GM19452 (cell line): ENCODE results near the gene LMAN1L.

Experiments used
- ATAC-seq: cut with Tn5 transposase; IDR thresholded peaks from one replicate; pipeline ENCODE4 v1.9.1; 2021; ENCODE audit not compliant: unreplicated experiment

Gene LMAN1L

DNA sequence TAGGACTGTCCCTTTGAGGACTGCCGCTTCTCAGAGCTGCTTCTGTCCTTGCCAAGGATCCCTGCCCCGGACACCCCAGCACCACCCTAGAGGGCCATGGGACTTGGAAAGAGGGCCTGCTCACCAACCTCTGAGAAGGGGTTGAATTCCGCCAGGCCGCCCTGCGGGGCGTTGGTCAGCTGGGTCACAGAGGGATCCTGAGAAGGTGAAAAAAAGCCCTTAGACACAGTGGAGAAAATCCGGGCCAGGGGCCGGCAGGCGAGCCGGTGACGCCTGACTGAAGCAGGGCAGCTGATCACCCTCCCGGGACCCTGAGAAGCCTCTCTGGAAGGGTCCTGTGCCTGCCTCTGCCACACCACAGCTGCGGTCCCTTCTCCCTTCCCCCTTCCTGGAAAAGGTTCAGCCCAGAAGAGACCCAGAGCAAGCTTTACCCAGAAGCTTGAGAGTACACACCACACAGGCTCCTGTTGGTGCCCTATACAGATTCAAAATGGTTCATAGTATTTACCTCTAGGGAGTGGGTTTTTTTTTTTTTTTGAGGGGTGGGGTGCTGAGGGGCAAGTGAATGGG is 41.9 kb downstream of the LMAN1L start:
- ATAC-seq, result no peak

DNA sequence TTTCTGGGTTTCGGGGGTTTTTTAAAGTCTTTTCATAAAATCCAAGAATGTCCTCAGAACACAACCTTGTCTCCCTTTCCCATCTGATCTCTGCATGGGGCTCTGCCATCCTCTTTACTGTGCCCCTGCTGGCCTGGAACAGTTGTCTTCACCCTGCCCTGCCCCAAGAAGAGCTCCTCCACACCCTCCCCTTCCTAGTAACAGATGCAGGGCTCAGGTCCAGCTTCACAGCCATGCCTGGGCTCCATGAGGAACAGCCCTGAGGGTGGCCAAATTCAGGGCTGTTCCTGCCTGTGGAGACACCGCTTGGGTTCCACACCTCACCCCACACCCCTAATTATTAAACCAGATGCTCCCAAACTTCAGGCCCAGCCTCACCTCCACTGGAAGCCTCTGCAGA is 43.2 kb downstream of the LMAN1L start:
- ATAC-seq, result no peak

- no peak for ATAC-seq
Measured at GRCh38 chr15:74856537-74856936, 43.9 kb downstream of the LMAN1L start.

DNA sequence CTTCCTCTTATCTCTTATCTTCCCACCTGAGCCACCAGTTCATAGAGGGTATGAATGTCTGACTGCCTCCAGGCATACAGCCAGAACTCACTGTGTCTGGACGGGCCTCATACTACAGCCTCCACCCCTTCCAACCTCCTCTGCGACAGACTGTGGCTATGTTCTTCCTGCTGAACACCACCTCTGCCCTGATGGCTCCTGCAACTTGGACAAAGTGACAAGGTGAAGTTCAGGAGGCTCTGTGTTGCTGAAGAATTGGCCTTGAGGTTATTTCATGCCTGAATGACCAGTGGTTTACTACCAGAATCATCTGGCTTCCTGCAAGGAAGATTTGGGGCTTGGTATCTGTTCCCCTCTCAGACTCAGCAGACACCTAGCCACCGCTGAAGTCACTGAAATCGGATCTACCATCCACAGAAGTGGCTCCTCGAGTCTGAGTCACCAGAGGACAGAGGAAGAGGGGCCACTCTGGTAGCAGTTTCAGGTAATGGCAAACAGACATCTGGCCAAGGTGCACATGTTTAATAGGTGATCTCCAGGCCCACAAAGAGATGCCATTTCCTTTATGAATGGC is 44.5 kb downstream of the LMAN1L start:
- peak; percentile 82 for ATAC-seq

GRCh38 chr15:74857671-74858368 is 45.2 kb downstream of the LMAN1L start:
- peak; percentile 17 for ATAC-seq

DNA sequence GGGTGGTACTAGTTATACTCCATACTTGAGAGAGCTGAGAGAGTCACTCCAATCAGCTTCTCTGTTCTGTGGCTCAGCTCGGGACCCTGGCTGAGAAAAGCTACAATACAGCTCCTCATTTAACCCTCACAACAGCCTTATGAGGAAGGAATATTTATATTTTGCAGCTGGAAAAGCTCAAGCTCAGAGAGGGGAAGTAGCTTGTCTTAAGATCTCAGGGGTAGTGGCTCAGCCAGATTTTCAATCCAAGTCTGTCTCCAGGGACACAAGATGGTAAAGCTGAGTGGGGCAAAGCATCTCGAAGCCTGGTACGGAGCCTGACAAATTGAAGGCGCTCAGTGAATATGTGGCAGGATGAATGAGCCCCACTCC is 45.7 kb downstream of the LMAN1L start:
- no peak for ATAC-seq

- ATAC-seq, result no peak
Measured at GRCh38 chr15:74863239-74864056, 50.8 kb downstream of the LMAN1L start.

- no peak for ATAC-seq
Measured at GRCh38 chr15:74864296-74864695, 51.7 kb downstream of the LMAN1L start.

DNA sequence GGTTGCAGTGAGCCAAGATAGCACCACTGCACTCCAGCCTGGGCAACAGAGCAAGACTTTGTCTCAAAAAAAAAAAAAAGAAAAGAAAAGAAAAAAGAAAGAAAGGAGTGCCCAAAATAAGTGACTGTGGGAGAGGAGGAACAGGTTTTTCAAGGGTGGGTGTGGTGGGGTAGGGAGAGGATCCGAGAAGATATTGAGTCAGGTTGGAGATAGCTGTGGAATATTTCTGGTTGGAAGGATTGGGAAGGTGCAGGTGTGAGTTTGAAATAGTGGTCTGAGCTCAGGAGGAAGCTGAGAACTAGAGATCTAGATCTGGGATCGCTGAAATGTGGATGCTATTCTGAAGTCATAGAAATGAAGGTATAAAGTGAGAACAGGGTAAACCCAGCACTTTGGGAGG is 52.7 kb downstream of the LMAN1L start:
- no peak for ATAC-seq

DNA sequence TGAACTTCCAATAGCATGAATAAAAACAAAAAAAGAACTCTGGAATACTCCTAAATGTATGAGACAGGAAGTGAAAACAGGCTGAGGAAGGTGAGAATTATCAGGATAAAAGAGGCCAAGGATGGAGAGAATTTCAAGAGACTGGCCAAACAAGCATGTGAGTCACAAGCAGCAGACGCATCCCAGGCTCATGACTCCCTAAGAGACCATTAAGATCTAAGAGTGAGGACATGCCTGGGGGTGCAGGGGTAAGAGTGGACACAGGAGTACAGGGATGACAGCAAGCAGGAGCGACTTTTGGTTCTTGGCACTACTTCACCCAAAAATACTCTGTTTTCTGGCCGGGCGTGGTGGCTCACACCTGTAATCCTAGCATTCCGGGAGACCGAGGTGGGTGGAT is 53.5 kb downstream of the LMAN1L start:
- ATAC-seq, result no peak

DNA sequence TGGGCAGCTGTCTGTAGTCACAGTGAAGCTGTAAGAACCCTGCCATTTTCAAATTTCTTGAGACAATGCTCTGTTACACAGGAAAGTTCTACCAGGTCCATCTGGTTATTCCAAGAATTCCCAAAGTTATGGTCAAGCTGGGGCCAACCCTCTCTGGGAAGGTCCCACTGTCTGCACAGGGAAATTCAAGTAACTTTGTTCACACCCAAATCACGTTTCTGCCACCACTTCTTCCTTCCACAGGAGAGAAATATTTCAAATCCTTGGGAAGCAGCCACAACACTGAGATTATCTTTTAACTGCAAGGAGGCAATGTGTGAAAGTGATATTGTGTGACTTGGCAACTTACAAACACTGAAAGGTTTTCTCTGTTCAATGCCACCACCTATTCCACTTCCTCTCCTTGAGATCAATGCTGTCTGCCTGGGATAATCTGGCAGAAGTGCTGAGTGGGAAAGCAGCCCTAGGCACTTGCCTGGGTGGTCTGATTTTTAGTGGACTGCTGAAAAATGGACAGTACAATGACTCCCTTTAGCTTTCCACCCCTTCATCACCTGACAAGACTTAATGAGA is 54.9 kb downstream of the LMAN1L start:
- ATAC-seq, result no peak

DNA sequence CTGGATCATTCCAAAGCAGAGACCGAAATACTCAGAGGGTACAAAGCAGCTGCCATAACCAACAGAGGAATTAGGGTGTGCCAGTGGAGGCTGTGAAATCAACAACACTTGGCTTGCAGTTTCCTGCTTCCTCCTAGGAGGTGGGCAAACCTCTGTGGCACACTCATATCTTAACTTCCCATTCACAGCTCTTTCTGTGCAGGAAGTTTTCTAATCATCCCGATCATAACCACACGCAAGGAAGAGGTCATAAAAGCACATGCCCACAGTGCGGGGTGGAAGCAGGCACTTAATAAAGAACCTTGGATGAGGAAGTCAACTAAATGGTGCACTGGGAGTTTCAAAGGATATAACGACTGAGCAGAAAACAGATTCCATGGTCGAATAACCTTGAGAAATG is 55.4 kb downstream of the LMAN1L start:
- ATAC-seq, result no peak

GRCh38 chr15:74869372-74869725 is 56.7 kb downstream of the LMAN1L start:
- ATAC-seq, result no peak

DNA sequence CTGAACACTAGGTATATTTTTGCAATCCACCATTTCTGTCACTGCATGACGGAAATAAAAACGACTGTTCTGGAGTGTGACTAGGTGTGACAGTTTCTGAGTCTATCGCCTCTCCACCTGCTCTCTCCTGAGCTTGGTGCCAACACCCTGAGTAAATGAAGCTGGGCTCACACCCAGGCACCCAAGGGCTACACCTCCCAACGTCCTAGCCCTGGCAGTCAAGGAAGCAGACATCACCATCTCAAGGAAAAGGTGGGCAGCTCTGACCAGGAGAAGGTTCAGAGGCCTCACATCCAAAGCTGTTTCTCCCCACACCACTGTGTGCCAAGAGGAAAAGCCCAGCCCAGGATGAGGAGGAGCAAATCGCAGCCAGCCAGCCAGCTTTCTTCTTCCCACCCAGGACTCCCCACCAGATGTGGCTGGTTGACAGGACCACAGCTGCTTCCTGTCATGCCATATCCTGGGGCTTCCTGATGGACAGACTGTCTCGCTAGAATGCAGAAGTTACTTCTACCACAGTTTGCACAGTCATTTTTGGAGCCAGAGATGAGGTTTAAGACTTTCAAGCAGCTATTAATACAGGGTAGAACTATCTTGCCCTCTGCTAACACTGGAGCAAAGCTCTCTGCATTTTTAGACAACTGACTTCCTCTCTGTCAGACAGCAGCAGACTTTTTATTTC is 57.2 kb downstream of the LMAN1L start:
- peak; percentile 55 for ATAC-seq

GRCh38 chr15:74870436-74871215 is 58.0 kb downstream of the LMAN1L start:
- ATAC-seq, result no peak

GRCh38 chr15:74872702-74873035 is 60.0 kb downstream of the LMAN1L start:
- no peak for ATAC-seq

DNA sequence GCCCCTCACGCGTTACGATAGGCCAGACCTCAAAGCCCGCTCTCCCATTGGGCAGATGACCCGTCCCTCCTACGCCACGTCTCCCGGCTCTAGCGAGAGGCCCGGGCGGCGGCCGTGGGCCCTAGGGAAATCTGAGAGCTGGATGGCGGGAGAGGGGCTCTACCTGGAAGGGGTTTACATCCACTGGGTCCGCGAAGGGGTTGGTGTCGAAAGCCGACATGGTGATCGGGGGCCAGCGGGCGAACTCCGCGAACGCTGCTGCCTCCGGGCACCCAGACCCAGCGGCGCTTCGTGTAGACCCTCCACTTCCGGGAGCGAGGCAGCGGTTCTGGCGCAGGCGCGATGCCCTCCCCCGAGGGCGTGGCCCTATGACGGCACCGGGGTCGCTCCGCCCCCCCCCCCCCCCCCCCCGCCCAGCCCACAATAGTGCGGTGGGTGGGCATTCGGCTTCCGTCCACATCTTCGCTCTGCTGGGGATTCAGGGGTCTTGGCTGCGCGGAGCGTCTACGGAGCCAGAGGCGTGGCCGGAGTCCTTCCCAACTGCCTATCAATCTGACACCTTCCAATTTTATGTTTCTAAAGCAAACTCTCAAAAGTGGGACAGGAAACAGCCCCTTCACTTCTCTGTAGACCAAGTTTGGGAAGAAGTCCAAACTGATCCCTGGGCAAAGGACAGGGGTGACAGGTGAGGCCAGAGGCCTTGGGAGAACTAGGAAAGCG is 60.6 kb downstream of the LMAN1L start, which contains the start of gene SCAMP2:
Gene SCAMP2, minus strand, starts transcription at position 330 of the 720 bp plus-strand sequence. Its CDS starts 110 bp downstream, at position 220.
- ATAC-seq, result peak; percentile 80

DNA sequence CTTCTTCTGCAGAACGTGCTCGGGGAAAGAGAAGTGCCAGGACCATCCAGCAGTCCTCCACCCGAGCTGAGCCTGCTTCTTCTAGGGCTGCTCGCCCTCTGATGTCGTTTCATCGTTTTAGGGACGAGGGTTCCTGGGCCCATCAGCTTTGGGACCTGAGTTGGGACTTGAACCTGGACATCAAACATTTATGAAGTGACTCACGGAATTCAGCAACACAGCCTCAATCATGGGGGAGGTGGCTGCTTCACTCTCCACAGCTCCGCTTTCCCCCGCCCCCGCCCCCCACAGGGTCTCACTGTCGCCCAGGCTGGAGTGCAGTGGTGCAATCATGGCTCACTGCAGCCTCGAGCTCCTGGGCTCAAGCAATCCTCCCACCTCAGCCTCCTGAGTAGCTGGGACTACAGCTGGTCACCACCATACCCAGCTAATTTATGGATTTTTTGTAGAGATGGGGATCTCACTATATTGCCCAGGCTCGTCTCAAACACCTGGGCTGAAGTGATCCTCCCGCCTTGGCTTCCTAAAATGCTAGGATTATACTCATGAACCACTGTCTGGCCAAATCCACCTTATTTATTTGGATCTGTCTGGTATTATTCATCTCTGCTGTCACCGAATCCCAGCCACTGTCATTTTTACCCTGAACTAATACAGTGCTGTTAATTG is 61.3 kb downstream of the LMAN1L start:
- no peak for ATAC-seq
